ENCODE results near the gene MTHFD1L.

The MTHFD1L gene

DNA sequence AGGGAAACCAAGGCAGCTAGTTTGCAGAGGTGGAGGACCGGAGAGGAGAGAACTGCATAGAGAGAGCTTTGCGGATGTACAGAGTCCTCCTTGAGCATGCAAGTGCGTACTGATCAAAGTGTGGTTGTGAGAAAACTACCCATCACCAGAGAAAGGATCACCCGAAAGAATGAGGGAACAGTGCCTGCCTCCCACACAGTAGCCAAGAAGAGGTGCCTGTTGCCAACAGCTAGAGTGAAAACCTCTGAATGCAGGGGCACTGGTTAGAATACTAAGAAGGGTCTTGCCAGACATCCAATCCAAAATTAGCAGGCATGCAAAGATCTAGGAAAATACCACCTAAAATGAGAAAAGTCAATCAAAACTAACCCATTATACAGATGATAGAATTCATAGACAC, 207.6 kb downstream of the MTHFD1L start:
- no peak overlapping the region for H3K4me3 ChIP-seq (ENCODE audit: low read depth in 1 of 2, low read length in 2 of 2)
- no peak overlapping the region for H3K9ac ChIP-seq (ENCODE audit: low read depth, low read length)
- H3K36me3 ChIP-seq (ENCODE audit: insufficient read depth, low read length): peaks cover 54% of the 10 kb centered on the region
- DNase-seq (no peak), ATAC-seq (ENCODE audit: insufficient read depth, low read depth) (no peak)
- no peaks in the 10 kb centered on the region for H4K20me1 ChIP-seq (ENCODE audit: insufficient read depth, low read length)
- H3K4me2 ChIP-seq (ENCODE audit: insufficient read depth, low read length): no peak overlapping the region
- H2AFZ ChIP-seq (ENCODE audit: low read depth, low read length): no peak overlapping the region
- no peaks in the 10 kb centered on the region for H3K27me3 ChIP-seq (ENCODE audit: insufficient read depth, low read length, poor library complexity)
- H3K79me2 ChIP-seq (ENCODE audit: insufficient read depth, low read length): no peaks in the 10 kb centered on the region
- H3K27ac ChIP-seq (ENCODE audit: low read length): no peak overlapping the region
- peaks cover 21% of the 10 kb centered on the region for H3K9me3 ChIP-seq (ENCODE audit: insufficient read depth, low read length, severe bottlenecking)
- H3K4me1 ChIP-seq (ENCODE audit: insufficient read depth, low read length): no peaks in the 10 kb centered on the region
- TF ChIP-seq, protein P1, sequence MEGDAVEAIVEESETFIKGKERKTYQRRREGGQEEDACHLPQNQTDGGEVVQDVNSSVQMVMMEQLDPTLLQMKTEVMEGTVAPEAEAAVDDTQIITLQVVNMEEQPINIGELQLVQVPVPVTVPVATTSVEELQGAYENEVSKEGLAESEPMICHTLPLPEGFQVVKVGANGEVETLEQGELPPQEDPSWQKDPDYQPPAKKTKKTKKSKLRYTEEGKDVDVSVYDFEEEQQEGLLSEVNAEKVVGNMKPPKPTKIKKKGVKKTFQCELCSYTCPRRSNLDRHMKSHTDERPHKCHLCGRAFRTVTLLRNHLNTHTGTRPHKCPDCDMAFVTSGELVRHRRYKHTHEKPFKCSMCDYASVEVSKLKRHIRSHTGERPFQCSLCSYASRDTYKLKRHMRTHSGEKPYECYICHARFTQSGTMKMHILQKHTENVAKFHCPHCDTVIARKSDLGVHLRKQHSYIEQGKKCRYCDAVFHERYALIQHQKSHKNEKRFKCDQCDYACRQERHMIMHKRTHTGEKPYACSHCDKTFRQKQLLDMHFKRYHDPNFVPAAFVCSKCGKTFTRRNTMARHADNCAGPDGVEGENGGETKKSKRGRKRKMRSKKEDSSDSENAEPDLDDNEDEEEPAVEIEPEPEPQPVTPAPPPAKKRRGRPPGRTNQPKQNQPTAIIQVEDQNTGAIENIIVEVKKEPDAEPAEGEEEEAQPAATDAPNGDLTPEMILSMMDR (IDR thresholded peaks at IDR 0.05; ENCODE audit: borderline replicate concordance, extremely low read depth, low read length, poor library complexity, severe bottlenecking): no peak
- no peak for TF ChIP-seq EZH2 (IDR thresholded peaks at IDR 0.05; ENCODE audit: borderline replicate concordance, low read depth, low read length, severe bottlenecking)

- Histone ChIP-seq H2AFZ (ENCODE audit: low read depth, low read length) (no peak overlapping the region), H3K4me3 (ENCODE audit: low read depth in 1 of 2, low read length in 2 of 2) (no peak overlapping the region), H4K20me1 (ENCODE audit: insufficient read depth, low read length) (no peaks in the 10 kb centered on the region), H3K36me3 (ENCODE audit: insufficient read depth, low read length) (peaks cover 57% of the 10 kb centered on the region), H3K79me2 (ENCODE audit: insufficient read depth, low read length) (no peaks in the 10 kb centered on the region), H3K9ac (ENCODE audit: low read depth, low read length) (no peak overlapping the region), H3K27ac (ENCODE audit: low read length) (no peak overlapping the region), H3K9me3 (ENCODE audit: insufficient read depth, low read length, severe bottlenecking) (peaks cover 21% of the 10 kb centered on the region), H3K4me1 (ENCODE audit: insufficient read depth, low read length) (no peaks in the 10 kb centered on the region), H3K4me2 (ENCODE audit: insufficient read depth, low read length) (no peak overlapping the region), H3K27me3 (ENCODE audit: insufficient read depth, low read length, poor library complexity) (no peaks in the 10 kb centered on the region)
- TF ChIP-seq, protein P1 (IDR thresholded peaks at IDR 0.05; ENCODE audit: borderline replicate concordance, extremely low read depth, low read length, poor library complexity, severe bottlenecking): no peak
- no peak for TF ChIP-seq EZH2 (IDR thresholded peaks at IDR 0.05; ENCODE audit: borderline replicate concordance, low read depth, low read length, severe bottlenecking)
- ATAC-seq (ENCODE audit: insufficient read depth, low read depth) (no peak), DNase-seq (no peak)
These were observed 208.2 kb downstream of the MTHFD1L start for GRCh38 chr6:151073701-151074100.

- peaks cover 54% of the 10 kb centered on the region for H3K36me3 ChIP-seq (ENCODE audit: insufficient read depth, low read length)
- H3K4me3 ChIP-seq (ENCODE audit: low read depth in 1 of 2, low read length in 2 of 2): no peak overlapping the region
- peaks cover 21% of the 10 kb centered on the region for H3K9me3 ChIP-seq (ENCODE audit: insufficient read depth, low read length, severe bottlenecking)
- ATAC-seq (ENCODE audit: insufficient read depth, low read depth): no peak
- H3K27me3 ChIP-seq (ENCODE audit: insufficient read depth, low read length, poor library complexity): no peaks in the 10 kb centered on the region
- no peak overlapping the region for H2AFZ ChIP-seq (ENCODE audit: low read depth, low read length)
- H3K4me2 ChIP-seq (ENCODE audit: insufficient read depth, low read length): no peak overlapping the region
- no peaks in the 10 kb centered on the region for H3K79me2 ChIP-seq (ENCODE audit: insufficient read depth, low read length)
- DNase-seq: no peak
- TF ChIP-seq, protein P1 (IDR thresholded peaks at IDR 0.05; ENCODE audit: borderline replicate concordance, extremely low read depth, low read length, poor library complexity, severe bottlenecking): no peak
- no peak for TF ChIP-seq EZH2 (IDR thresholded peaks at IDR 0.05; ENCODE audit: borderline replicate concordance, low read depth, low read length, severe bottlenecking)
- no peak overlapping the region for H3K9ac ChIP-seq (ENCODE audit: low read depth, low read length)
- no peaks in the 10 kb centered on the region for H3K4me1 ChIP-seq (ENCODE audit: insufficient read depth, low read length)
- no peaks in the 10 kb centered on the region for H4K20me1 ChIP-seq (ENCODE audit: insufficient read depth, low read length)
- no peak overlapping the region for H3K27ac ChIP-seq (ENCODE audit: low read length)
These were observed 209.5 kb downstream of the MTHFD1L start for GRCh38 chr6:151075005-151075404.

DNA sequence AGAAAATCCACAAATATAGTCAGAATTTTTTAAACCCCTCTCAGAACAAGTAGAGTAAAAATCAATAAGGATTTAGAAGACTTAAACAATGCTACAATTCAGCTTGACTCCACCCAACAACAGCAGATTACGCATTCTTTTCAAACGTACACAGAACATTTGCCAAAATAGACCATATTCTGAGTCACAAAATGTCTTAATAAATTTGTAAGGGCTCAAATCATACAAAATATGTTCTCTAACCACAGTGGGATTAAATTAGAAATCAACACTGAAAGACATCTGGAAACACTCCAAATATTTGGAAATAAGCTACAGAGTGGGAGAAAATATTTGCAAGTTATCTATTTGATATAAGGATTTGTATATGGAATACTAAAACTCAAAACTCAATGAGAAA, 210.0 kb downstream of the MTHFD1L start:
- Histone ChIP-seq H3K36me3 (ENCODE audit: insufficient read depth, low read length) (peaks cover 48% of the 10 kb centered on the region), H3K9ac (ENCODE audit: low read depth, low read length) (no peak overlapping the region), H2AFZ (ENCODE audit: low read depth, low read length) (no peak overlapping the region), H3K9me3 (ENCODE audit: insufficient read depth, low read length, severe bottlenecking) (peaks cover 21% of the 10 kb centered on the region), H3K4me2 (ENCODE audit: insufficient read depth, low read length) (no peak overlapping the region), H3K4me1 (ENCODE audit: insufficient read depth, low read length) (no peaks in the 10 kb centered on the region), H3K79me2 (ENCODE audit: insufficient read depth, low read length) (no peaks in the 10 kb centered on the region), H4K20me1 (ENCODE audit: insufficient read depth, low read length) (no peaks in the 10 kb centered on the region), H3K4me3 (ENCODE audit: low read depth in 1 of 2, low read length in 2 of 2) (no peak overlapping the region), H3K27me3 (ENCODE audit: insufficient read depth, low read length, poor library complexity) (no peaks in the 10 kb centered on the region), H3K27ac (ENCODE audit: low read length) (no peak overlapping the region)
- ATAC-seq (ENCODE audit: insufficient read depth, low read depth) (no peak), DNase-seq (no peak)
- TF ChIP-seq, protein P1 (IDR thresholded peaks at IDR 0.05; ENCODE audit: borderline replicate concordance, extremely low read depth, low read length, poor library complexity, severe bottlenecking): no peak
- TF ChIP-seq EZH2 (IDR thresholded peaks at IDR 0.05; ENCODE audit: borderline replicate concordance, low read depth, low read length, severe bottlenecking): no peak

Measured in DND-41 (cell line).